Astrocyte (in vitro differentiated cells and primary cell): ENCODE measurements around the gene TFEB. TPM values are rescaled to one million over a fixed set of nuclear protein-coding genes. Genes with fewer than 3 reads are reported as not detected.

ENCODE experiments used
- DNase-seq: peaks from one replicate; pipeline ENCODE4 v3.0.0-alpha.2; 2010; ENCODE audit warnings: low read depth
- FAIRE-seq: peaks from 2 replicates; lab custom pipeline; 2011; peaks lifted over from hg19 to GRCh38; lab: Jason Lieb, UNC
- H2AFZ ChIP-seq: 2 replicates; pipeline ENCODE4 v1.6.0; 2012; ENCODE audit warnings: low read depth, low read length, inconsistent platforms
- H3K27ac ChIP-seq: 2 replicates; pipeline ENCODE4 v1.5.1; 2011; ENCODE audit warnings: low read depth, low read length, inconsistent platforms
- H3K27me3 ChIP-seq: 2 replicates; pipeline ENCODE4 v1.6.0; 2011; ENCODE audit warnings: low read length, inconsistent platforms; ENCODE audit not compliant: insufficient read depth
- H3K36me3 ChIP-seq: 2 replicates; pipeline ENCODE4 v1.5.1; 2011; ENCODE audit warnings: low read length, inconsistent platforms; ENCODE audit not compliant: insufficient read depth
- H3K4me1 ChIP-seq: 2 replicates; pipeline ENCODE4 v1.5.1; 2011; ENCODE audit warnings: low read length, inconsistent platforms; ENCODE audit not compliant: insufficient read depth
- H3K4me2 ChIP-seq: 2 replicates; pipeline ENCODE4 v1.6.0; 2012; ENCODE audit warnings: low read length, inconsistent platforms
- H3K4me3 ChIP-seq: 2 replicates; pipeline ENCODE4 v1.5.1; 2011; ENCODE audit warnings: low read depth, mild to moderate bottlenecking, low read length, inconsistent platforms; ENCODE audit not compliant: insufficient read depth
- H3K79me2 ChIP-seq: 2 replicates; pipeline ENCODE4 v1.6.0; 2012; ENCODE audit warnings: mild to moderate bottlenecking, low read length, inconsistent platforms; ENCODE audit not compliant: insufficient read depth
- H3K9ac ChIP-seq: 2 replicates; pipeline ENCODE4 v1.6.0; 2012; ENCODE audit warnings: mild to moderate bottlenecking, low read length, inconsistent platforms
- H3K9me3 ChIP-seq: 2 replicates; pipeline ENCODE4 v1.5.1; 2012; ENCODE audit warnings: low read depth, mild to moderate bottlenecking, low read length, inconsistent platforms; ENCODE audit not compliant: insufficient read depth
- H4K20me1 ChIP-seq: 2 replicates; pipeline ENCODE4 v1.6.0; 2012; ENCODE audit warnings: low read length, inconsistent platforms; ENCODE audit not compliant: insufficient read depth
- H3K27ac Mint-ChIP-seq: one replicate; pipeline ENCODE4 v1.8.0; 2021; ENCODE audit warnings: mild to moderate bottlenecking, mixed read lengths; ENCODE audit not compliant: unreplicated experiment
- H3K27me3 Mint-ChIP-seq: one replicate; pipeline ENCODE4 v1.8.0; 2021; ENCODE audit warnings: low read depth, mixed read lengths; ENCODE audit not compliant: unreplicated experiment
- H3K36me3 Mint-ChIP-seq: one replicate; pipeline ENCODE4 v1.8.0; 2021; ENCODE audit warnings: low read depth, mixed read lengths; ENCODE audit not compliant: unreplicated experiment
- H3K4me1 Mint-ChIP-seq: one replicate; pipeline ENCODE4 v1.8.0; 2021; ENCODE audit warnings: low read depth, mixed read lengths; ENCODE audit not compliant: unreplicated experiment
- H3K4me3 Mint-ChIP-seq: one replicate; pipeline ENCODE4 v1.8.0; 2021; ENCODE audit warnings: mild to moderate bottlenecking, moderate library complexity, mixed read lengths; ENCODE audit not compliant: unreplicated experiment
- H3K9me3 Mint-ChIP-seq: one replicate; pipeline ENCODE4 v1.8.0; 2021; ENCODE audit warnings: mild to moderate bottlenecking, mixed read lengths; ENCODE audit not compliant: unreplicated experiment
- EZH2 ChIP-seq: IDR thresholded peaks from 2 replicates; pipeline ENCODE4 v1.6.1; 2012; ENCODE audit warnings: mild to moderate bottlenecking, low read length, inconsistent platforms; ENCODE audit not compliant: insufficient read depth
- total RNA-seq: library from RNA; stranded (reverse); gene quantifications from 2 replicates; pipeline ENCODE4 v1.2.1, GENCODE V29; 2021
- TF ChIP-seq, protein P1 (sequence below): IDR thresholded peaks from 2 replicates; pipeline ENCODE4 v1.5.1; 2011; ENCODE audit warnings: low read depth, mild to moderate bottlenecking, inconsistent platforms, low read length, moderate library complexity; ENCODE audit not compliant: insufficient read depth

Gene TFEB
- total RNA-seq, 1 donor from 2014 or later = 4.7 TPM

GRCh38 chr6:41720783-41721182 lies 14.6 kb downstream of the TFEB start:
- Histone ChIP-seq H3K27me3 (no peaks in the 10 kb centered on the region), H3K36me3 (no peaks in the 10 kb centered on the region), H3K9ac (no peak overlapping the region), H3K4me2 (no peak overlapping the region), H3K27ac (no peak overlapping the region), H3K4me1 (peaks cover 26% of the 10 kb centered on the region), H3K9me3 (no peaks in the 10 kb centered on the region), H3K79me2 (no peaks in the 10 kb centered on the region), H3K4me3 (no peak overlapping the region), H4K20me1 (no peaks in the 10 kb centered on the region), H2AFZ (no peak overlapping the region)
- no peaks in the 10 kb centered on the region for H3K9me3 Mint-ChIP-seq
- H3K27me3 Mint-ChIP-seq = peaks cover 3% of the 10 kb centered on the region
- DNase-seq (no peak), FAIRE-seq (no peak)
- no peak overlapping the region for H3K27ac Mint-ChIP-seq
- no peaks in the 10 kb centered on the region for H3K36me3 Mint-ChIP-seq
- TF ChIP-seq, protein P1, sequence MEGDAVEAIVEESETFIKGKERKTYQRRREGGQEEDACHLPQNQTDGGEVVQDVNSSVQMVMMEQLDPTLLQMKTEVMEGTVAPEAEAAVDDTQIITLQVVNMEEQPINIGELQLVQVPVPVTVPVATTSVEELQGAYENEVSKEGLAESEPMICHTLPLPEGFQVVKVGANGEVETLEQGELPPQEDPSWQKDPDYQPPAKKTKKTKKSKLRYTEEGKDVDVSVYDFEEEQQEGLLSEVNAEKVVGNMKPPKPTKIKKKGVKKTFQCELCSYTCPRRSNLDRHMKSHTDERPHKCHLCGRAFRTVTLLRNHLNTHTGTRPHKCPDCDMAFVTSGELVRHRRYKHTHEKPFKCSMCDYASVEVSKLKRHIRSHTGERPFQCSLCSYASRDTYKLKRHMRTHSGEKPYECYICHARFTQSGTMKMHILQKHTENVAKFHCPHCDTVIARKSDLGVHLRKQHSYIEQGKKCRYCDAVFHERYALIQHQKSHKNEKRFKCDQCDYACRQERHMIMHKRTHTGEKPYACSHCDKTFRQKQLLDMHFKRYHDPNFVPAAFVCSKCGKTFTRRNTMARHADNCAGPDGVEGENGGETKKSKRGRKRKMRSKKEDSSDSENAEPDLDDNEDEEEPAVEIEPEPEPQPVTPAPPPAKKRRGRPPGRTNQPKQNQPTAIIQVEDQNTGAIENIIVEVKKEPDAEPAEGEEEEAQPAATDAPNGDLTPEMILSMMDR = no peak
- TF ChIP-seq EZH2 = no peak
- H3K4me1 Mint-ChIP-seq = peaks cover 30% of the 10 kb centered on the region
- H3K4me3 Mint-ChIP-seq = no peak overlapping the region

DNA sequence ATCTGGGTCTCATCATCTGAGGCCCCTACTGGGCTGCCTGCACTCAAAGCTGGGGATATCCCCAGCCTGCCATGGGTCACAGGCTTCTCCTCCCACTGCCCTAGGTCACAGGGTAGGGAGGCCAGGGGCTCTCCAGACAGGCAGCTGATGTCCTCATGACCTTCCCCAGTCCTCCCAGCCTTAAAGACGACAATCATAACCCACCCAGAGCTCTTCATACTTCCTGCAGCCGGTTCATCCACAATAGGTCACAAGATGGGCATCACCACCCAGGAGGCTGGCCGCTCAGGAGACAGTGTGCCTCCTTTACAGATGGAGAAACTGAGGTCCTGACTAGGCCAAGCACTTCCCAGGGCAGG lies 15.2 kb downstream of the TFEB start:
- DNase-seq (no peak), FAIRE-seq (no peak)
- no peaks in the 10 kb centered on the region for H4K20me1 ChIP-seq
- H3K27me3 ChIP-seq = no peaks in the 10 kb centered on the region
- Mint-ChIP-seq H3K36me3 (no peaks in the 10 kb centered on the region), H3K9me3 (no peaks in the 10 kb centered on the region), H3K4me1 (peaks cover 32% of the 10 kb centered on the region), H3K27me3 (peaks cover 6% of the 10 kb centered on the region), H3K4me3 (no peak overlapping the region), H3K27ac (no peak overlapping the region)
- no peaks in the 10 kb centered on the region for H3K79me2 ChIP-seq
- peaks cover 28% of the 10 kb centered on the region for H3K4me1 ChIP-seq
- no peak overlapping the region for H3K4me2 ChIP-seq
- H3K27ac ChIP-seq = no peak overlapping the region
- TF ChIP-seq, protein P1 = no peak
- no peak for TF ChIP-seq EZH2
- no peaks in the 10 kb centered on the region for H3K9me3 ChIP-seq
- H3K9ac ChIP-seq = no peak overlapping the region
- H3K36me3 ChIP-seq = no peaks in the 10 kb centered on the region
- H2AFZ ChIP-seq = no peak overlapping the region
- H3K4me3 ChIP-seq = no peak overlapping the region

- H3K4me1 Mint-ChIP-seq = peaks cover 32% of the 10 kb centered on the region
- no peak overlapping the region for H3K27ac Mint-ChIP-seq
- TF ChIP-seq, protein P1 = no peak
- TF ChIP-seq EZH2 = no peak
- no peak overlapping the region for H3K4me3 ChIP-seq
- H3K79me2 ChIP-seq = no peaks in the 10 kb centered on the region
- DNase-seq = no peak
- H3K9ac ChIP-seq = no peak overlapping the region
- no peaks in the 10 kb centered on the region for H3K9me3 ChIP-seq
- H3K27me3 ChIP-seq = no peaks in the 10 kb centered on the region
- H3K9me3 Mint-ChIP-seq = no peaks in the 10 kb centered on the region
- H3K36me3 Mint-ChIP-seq = no peaks in the 10 kb centered on the region
- H2AFZ ChIP-seq = no peak overlapping the region
- no peaks in the 10 kb centered on the region for H4K20me1 ChIP-seq
- H3K4me3 Mint-ChIP-seq = no peak overlapping the region
- no peak overlapping the region for H3K4me2 ChIP-seq
- peaks cover 28% of the 10 kb centered on the region for H3K4me1 ChIP-seq
- H3K27me3 Mint-ChIP-seq = peaks cover 6% of the 10 kb centered on the region
- no peaks in the 10 kb centered on the region for H3K36me3 ChIP-seq
- no peak for FAIRE-seq
- H3K27ac ChIP-seq = no peak overlapping the region
These were observed 15.8 kb downstream of the TFEB start for GRCh38 chr6:41719436-41720261.
